Fibroblast of skin of left quadriceps (primary cell): Measurements from ENCODE around the gene VPS18.
"Not testable (repeated sequence)": the region's sequence is repeated elsewhere in the genome, so short reads cannot be mapped to it uniquely, and the experiment has no call there.

Experiments used
- DNase-seq, 2 experiments: peaks; one replicate each; pipeline ENCODE4 v3.0.0-alpha.2; 2013; ENCODE audit warnings: low read depth in 2 of 2

Gene VPS18

GRCh38 chr15:40893733-40894680, at the start of gene VPS18:
Gene VPS18 (plus strand): TSS chr15:40894450. CDS start chr15:40894769, 319 bp downstream.
- peak; percentile 88 to 89 for DNase-seq

- no peak for DNase-seq
Measured at GRCh38 chr15:40844696-40845030, 49.6 kb upstream of the VPS18 start.

- no peak for DNase-seq
Measured at GRCh38 chr15:40845036-40845435, 49.2 kb upstream of the VPS18 start.

- no peak for DNase-seq
Measured at GRCh38 chr15:40845511-40846284, 48.6 kb upstream of the VPS18 start.

GRCh38 chr15:40846841-40847222, 47.4 kb upstream of the VPS18 start:
- DNase-seq = no peak

GRCh38 chr15:40847223-40847961, 46.9 kb upstream of the VPS18 start:
- no peak for DNase-seq

- no peak for DNase-seq
Measured at GRCh38 chr15:40850576-40851112, 43.6 kb upstream of the VPS18 start.

- no peak for DNase-seq
Measured at GRCh38 chr15:40852529-40852928, 41.7 kb upstream of the VPS18 start.

- DNase-seq = no peak
Measured at GRCh38 chr15:40853241-40853890, 40.9 kb upstream of the VPS18 start.

- DNase-seq = no peak
Measured at GRCh38 chr15:40854161-40854560, 40.1 kb upstream of the VPS18 start.

- DNase-seq = no peak
Measured at GRCh38 chr15:40855706-40856234, 38.5 kb upstream of the VPS18 start.

GRCh38 chr15:40856746-40857145, 37.5 kb upstream of the VPS18 start:
- no peak for DNase-seq

- peak; percentile 22 to 30 for DNase-seq
Measured at GRCh38 chr15:40857601-40858341, 36.5 kb upstream of the VPS18 start.

GRCh38 chr15:40858706-40859105, 35.5 kb upstream of the VPS18 start:
- DNase-seq = no peak

- DNase-seq = peak in 1 of 2 experiments; percentile 27
Measured at GRCh38 chr15:40859206-40859851, 34.9 kb upstream of the VPS18 start.

GRCh38 chr15:40861147-40861546, 33.1 kb upstream of the VPS18 start:
- DNase-seq = not testable (repeated sequence)

- no peak for DNase-seq
Measured at GRCh38 chr15:40863660-40864270, 30.5 kb upstream of the VPS18 start.

GRCh38 chr15:40867199-40867598, 27.1 kb upstream of the VPS18 start:
- no peak for DNase-seq

- no peak for DNase-seq
Measured at GRCh38 chr15:40869686-40870085, 24.6 kb upstream of the VPS18 start.
